Measurements from ENCODE around the gene SLC2A9.

DNA sequence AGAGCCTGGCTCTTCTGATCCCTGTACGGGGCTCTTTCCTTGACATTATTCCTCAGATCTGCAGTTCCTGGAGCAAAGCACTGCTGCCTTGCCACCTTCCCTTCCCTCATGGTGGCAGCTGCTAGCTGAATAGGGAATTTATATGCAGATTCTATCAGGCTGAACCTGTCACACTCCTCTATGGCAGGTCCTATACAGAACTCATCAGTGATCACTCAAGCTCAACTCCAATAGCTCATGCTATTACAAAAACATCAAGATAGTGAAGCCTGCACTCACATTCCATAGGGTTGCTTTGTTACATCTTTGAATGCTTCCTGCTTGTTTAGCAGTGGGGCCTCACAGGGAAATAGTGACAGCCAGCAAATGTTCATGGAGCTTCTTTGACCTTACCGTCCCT lies 71.7 kb downstream of the SLC2A9 start:
- no peak for TF ChIP-seq EP300 (IDR thresholded peaks at IDR 0.05)
- TF ChIP-seq, protein P1, sequence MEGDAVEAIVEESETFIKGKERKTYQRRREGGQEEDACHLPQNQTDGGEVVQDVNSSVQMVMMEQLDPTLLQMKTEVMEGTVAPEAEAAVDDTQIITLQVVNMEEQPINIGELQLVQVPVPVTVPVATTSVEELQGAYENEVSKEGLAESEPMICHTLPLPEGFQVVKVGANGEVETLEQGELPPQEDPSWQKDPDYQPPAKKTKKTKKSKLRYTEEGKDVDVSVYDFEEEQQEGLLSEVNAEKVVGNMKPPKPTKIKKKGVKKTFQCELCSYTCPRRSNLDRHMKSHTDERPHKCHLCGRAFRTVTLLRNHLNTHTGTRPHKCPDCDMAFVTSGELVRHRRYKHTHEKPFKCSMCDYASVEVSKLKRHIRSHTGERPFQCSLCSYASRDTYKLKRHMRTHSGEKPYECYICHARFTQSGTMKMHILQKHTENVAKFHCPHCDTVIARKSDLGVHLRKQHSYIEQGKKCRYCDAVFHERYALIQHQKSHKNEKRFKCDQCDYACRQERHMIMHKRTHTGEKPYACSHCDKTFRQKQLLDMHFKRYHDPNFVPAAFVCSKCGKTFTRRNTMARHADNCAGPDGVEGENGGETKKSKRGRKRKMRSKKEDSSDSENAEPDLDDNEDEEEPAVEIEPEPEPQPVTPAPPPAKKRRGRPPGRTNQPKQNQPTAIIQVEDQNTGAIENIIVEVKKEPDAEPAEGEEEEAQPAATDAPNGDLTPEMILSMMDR (IDR thresholded peaks at IDR 0.05), result no peak

All from stomach (tissue), 4 donors.